Measurements from ENCODE around the gene KPNB1.

The KPNB1 gene

GRCh38 chr17:47638903-47639302 is 10.8 kb upstream of the KPNB1 start:
- no peak for DNase-seq

DNA sequence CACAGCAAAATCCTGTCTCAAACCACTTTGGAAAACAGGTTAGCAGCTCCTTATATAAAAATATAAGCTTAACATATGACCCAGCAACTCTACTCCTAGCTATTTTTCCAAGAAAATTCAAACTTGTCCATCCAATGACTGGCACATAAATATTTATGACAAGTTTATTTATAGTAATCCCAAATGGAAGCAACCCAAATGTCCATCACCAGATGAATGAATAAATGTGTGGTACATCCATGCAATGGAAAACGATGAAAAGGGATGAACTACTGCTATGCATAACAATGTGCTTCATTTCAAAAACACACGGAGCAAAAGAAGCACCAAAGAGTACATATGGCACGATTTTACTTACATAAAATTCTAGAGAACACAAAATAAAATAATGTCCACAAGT is 9.6 kb upstream of the KPNB1 start:
- DNase-seq = no peak

GRCh38 chr17:47641202-47641601 is 8.5 kb upstream of the KPNB1 start:
- DNase-seq = no peak

GRCh38 chr17:47643116-47643515 is 6.6 kb upstream of the KPNB1 start:
- no peak for DNase-seq

DNA sequence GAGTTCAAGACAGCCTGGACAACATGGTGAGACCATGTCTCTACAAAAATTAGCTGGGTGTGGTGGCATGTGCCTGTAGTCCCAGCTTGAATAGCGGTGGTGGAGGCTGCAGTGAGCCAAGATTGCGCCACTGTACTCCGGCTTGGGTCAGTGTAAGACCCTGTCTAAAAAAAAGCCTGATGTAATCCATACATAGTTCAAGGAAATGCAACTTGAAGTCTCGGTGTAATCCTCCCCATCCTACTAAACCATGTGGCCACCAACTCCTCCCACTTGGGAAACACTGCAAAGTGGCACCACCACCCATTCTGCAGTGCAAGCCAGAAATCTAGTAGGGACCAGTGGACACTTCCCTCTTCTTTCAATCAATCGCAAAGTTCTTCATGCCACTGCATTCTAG is 5.4 kb upstream of the KPNB1 start:
- no peak for DNase-seq

- DNase-seq = no peak
Measured at GRCh38 chr17:47649972-47650524, 329 bp downstream of the KPNB1 start.

GRCh38 chr17:47650525-47651522 is 1.1 kb downstream of the KPNB1 start:
- DNase-seq = peak; percentile 93

GRCh38 chr17:47651704-47652103 is 2.0 kb downstream of the KPNB1 start:
- DNase-seq = no peak

- DNase-seq = no peak
Measured at GRCh38 chr17:47652570-47652969, 2.9 kb downstream of the KPNB1 start.

DNA sequence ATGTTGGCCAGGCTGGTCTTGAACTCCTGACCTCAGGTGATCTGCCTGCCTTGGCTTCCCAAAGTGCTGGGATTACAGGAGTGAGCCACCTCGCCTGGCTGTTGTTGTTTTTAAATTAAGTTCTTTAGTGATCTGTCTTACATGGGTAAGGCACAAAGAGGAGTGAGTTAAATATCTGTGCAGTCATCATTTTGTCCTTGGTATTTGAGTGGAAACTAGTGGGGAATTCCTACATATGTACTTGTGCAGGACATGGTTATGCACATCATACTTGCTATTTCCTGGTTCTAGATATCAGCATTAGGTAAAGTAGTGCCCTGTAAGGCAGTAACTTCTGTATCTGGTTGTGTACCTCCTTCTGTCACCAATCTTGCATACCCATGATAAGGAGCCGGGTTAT is 3.7 kb downstream of the KPNB1 start:
- DNase-seq = no peak

DNA sequence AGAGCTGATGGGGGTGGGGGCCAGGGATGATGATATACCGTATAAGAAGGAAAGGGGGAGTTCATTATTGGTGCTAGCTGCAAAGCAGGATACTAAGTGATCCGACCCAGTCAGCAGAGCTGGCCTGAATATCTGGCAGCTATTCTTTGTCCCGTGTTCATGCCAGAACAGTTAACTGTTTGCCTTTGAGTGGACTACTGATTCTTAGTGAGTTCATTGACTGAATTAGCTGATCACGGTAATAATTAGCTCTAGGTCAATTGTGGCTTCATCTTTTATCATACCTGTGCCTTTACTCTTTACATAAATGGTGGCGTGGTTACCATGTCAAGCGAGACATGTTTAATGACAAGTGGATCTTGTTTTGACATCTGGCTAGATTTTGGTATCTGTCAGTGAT is 5.3 kb downstream of the KPNB1 start:
- DNase-seq = no peak

DNA sequence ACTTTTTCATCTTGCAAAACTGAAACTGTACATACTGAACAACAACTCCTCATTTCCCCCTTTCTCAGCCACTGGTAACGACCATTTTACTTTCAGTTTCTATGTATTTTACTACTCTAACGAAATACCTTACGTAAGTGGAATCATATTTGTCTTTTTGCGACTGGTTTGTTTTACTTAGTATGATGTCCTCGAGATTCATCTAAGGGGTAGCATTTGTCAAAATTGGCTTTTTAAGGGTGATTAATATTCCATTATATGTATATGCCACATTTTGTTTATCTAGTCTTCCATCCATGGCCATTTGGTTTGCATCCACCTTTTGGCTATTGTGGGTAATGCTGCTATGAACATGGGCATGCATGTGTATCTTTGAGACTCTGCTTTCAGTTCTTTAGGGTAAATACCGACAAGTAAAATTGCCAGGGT is 10.4 kb downstream of the KPNB1 start:
- no peak for DNase-seq

DNA sequence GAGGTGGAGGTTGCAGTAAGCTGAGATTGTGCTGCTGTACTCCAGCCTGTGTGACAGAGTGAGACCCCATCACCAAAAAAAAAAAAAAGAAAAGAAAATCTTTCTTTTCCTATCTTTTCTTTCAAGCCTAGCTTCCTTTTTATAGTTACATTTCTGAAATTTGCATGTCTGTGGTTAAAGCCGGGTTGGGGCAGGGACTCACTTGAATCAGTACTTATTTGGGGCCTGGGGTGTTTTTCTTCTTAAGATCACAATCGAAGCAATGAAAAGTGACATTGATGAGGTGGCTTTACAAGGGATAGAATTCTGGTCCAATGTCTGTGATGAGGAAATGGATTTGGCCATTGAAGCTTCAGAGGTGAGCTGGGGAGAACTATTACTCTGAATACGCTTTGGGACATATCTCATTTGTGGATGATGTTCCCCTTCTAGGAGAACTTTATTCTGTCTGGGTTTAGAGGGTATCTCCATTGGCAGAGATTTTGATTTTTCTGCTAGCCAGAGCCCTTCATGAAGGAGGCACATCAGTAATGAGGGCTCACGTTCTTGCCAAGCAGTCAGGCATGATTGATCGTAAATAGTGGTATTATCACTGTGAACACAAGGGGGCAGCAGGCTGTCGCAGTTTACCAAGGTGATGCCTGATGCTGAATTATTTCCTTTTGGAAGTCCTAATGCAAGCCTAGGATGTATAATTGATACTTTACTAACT is 14.3 kb downstream of the KPNB1 start:
- DNase-seq = peak; percentile 64

GRCh38 chr17:47664624-47664941 is 14.9 kb downstream of the KPNB1 start:
- no peak for DNase-seq

GRCh38 chr17:47665655-47666054 is 15.9 kb downstream of the KPNB1 start:
- no peak for DNase-seq

GRCh38 chr17:47669081-47669480 is 19.4 kb downstream of the KPNB1 start:
- no peak for DNase-seq

DNA sequence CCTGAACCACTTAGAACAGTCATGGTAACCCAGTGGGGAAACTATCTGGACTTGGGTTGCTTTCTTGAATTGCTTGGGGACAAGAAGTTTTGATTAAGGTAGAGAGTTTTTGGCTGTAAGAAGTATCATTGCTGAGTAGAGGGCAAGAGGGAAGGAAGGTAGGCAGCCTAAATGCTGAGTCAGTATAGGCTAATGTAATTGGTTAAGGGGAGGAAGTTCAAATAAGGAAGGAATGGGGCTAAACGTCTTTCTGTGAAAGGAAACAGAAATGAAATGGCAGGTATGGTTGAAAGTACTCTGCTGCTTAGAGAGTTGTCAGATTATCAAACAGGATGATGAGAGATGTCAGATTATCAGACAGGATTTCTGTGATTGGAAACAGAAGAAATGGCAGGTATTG is 20.3 kb downstream of the KPNB1 start:
- DNase-seq = no peak

- DNase-seq = no peak
Measured at GRCh38 chr17:47674499-47674898, 24.8 kb downstream of the KPNB1 start.

DNA sequence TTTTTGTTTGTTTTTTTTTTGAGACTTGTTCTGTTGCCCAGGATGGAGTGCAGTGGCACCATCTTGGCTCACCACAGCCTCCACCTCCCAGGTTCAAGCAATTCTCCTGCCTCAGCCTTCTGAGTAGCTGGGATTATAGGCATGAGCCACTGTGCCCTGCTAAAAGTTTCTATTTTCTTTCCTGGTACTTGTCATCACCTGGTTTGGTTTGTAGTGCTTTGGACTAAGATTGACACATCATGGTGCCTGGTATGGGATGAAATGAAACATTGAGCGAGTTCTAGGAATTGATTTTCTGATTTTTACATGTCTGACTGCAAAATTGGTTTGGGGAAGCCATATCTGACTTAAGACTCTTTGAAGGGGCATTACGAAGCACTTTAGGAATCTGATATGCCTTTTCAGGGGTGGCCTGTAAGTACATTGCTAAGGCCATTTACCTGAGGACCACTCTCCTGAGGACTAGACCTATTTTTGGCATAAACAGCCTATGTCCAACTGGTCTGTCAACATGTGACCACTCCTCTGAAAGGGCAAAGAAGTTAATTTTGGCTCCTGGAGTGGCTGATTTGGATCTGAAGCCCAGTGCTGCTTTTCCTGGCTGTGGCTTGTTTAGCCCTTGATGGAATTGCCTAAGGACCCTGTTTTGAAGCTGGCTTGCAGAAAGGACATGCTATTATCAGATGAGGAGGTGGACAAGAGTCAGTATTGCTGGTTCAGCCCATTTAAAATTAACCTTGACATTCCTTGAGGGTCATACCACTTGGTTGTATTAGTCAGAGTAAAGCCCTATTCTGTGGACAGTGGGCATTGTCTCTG is 25.9 kb downstream of the KPNB1 start:
- DNase-seq = no peak

DNA sequence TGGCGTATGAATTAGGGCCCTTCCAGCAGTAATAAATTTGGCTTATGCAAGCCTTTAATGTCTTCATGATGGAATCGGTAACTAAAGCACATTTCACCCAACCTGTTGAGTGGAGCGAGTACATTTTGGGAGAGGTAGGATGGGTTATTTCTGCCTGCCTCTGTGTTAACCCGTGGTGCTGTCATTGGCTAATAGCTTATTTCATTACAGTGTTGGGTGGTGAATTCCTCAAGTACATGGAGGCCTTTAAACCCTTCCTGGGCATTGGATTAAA is 26.4 kb downstream of the KPNB1 start:
- no peak for DNase-seq

DNA sequence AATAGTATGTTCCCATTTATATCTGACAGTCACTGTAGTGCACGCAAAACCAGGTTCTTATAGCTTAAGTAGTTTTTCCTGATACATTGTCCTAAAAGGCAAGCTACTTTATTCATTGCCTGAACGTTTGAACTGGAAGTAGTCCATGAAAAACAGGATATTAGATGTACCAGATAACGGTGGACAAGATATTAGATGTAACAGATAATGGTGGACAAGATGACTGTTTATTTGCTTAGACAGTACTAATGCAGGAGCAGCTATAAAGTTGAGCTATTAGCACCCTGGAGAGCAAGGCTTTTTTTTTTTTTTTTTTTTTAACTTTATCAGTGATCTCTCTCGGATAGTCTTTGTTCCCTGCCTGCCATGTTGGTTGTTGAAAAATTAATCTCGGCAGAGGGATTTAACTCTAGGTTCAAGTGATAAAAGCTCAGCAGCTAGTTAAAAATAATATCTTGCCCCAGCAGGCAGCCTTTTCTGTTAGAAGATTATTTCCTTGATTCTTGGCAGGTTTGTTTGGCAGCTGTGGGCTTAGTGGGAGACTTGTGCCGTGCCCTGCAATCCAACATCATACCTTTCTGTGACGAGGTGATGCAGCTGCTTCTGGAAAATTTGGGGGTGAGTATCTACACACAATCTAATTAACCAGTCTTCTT is 26.9 kb downstream of the KPNB1 start:
- DNase-seq = peak; percentile 73

DNA sequence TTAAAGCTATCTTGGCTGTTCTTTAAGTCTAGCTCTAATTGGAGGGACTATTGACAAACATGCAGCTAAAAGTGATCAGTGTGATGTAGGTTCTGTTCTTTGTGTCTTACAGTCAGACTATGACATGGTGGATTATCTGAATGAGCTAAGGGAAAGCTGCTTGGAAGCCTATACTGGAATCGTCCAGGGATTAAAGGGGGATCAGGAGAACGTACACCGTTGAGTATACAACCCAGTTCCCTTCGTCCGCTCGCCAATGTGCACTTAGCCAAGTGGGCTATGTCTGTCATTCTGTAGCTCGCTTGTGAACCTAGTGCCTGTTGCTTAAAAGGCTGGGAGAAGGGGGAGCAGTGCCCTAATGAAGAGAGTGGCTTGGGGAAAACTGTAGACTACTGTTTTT is 28.5 kb downstream of the KPNB1 start:
- no peak for DNase-seq

- no peak for DNase-seq
Measured at GRCh38 chr17:47682138-47682537, 32.4 kb downstream of the KPNB1 start.

Measured in NCI-H2227 treated with DMSO at 0.1 percent for 48 hours (cell line).